ENCODE results near the gene KIAA1549. TPM values are rescaled to one million over a fixed set of nuclear protein-coding genes. Genes with fewer than 3 reads are reported as not detected.

KIAA1549 gene
- total and polyA plus RNA-seq, 10 of the 15 experiments (the other 5 are each of a cell fraction or from before 2014, with no cell fraction given): 0.02 to 0.82 (median 0.22) TPM

GRCh38 chr7:138929969-138930368 is 51.2 kb downstream of the KIAA1549 start:
- WGBS (ENCODE audit: insufficient coverage, insufficient replicate concordance, low lambda C conversion rate, missing lambda C conversion rate): 100% methylated on average over 1 of the region's 1 CpG
- TF ChIP-seq, protein P1, sequence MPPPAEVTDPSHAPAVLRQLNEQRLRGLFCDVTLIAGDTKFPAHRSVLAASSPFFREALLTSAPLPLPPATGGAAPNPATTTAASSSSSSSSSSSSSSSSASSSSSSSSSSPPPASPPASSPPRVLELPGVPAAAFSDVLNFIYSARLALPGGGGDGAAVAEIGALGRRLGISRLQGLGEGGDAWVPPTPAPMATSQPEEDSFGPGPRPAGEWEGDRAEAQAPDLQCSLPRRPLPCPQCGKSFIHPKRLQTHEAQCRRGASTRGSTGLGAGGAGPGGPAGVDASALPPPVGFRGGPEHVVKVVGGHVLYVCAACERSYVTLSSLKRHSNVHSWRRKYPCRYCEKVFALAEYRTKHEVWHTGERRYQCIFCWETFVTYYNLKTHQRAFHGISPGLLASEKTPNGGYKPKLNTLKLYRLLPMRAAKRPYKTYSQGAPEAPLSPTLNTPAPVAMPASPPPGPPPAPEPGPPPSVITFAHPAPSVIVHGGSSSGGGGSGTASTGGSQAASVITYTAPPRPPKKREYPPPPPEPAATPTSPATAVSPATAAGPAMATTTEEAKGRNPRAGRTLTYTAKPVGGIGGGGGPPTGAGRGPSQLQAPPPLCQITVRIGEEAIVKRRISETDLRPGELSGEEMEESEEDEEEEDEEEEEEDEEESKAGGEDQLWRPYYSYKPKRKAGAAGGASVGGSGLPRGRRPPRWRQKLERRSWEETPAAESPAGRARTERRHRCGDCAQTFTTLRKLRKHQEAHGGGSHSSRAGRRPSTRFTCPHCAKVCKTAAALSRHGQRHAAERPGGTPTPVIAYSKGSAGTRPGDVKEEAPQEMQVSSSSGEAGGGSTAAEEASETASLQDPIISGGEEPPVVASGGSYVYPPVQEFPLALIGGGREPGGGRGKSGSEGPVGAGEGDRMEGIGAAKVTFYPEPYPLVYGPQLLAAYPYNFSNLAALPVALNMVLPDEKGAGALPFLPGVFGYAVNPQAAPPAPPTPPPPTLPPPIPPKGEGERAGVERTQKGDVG (CRISPR knock-in tag; IDR thresholded peaks at IDR 0.05): no peak
- TF ChIP-seq RELB (IDR thresholded peaks at IDR 0.05; ENCODE audit: low read depth) (no peak), ASH2L (IDR thresholded peaks at IDR 0.05; ENCODE audit: borderline replicate concordance, low read depth) (no peak), ZNF384 (IDR thresholded peaks at IDR 0.05; ENCODE audit: borderline replicate concordance, low read depth, low read length) (no peak), PBX3 (IDR thresholded peaks at IDR 0.05; ENCODE audit: insufficient replicate concordance, low read depth, low read length) (no peak), ZNF217 (IDR thresholded peaks at IDR 0.05) (no peak), ZBTB40 (IDR thresholded peaks at IDR 0.05; ENCODE audit: borderline replicate concordance) (no peak), ZNF24 (IDR thresholded peaks at IDR 0.05) (no peak), MLLT1 (IDR thresholded peaks at IDR 0.05) (no peak), JUND (IDR thresholded peaks at IDR 0.05; ENCODE audit: low read depth, low read length) (no peak), EGR1 (IDR thresholded peaks at IDR 0.05; ENCODE audit: borderline replicate concordance in 1 of 2, low read depth in 2 of 2, low read length in 2 of 2) (no peak), IRF4 (IDR thresholded peaks at IDR 0.05; ENCODE audit: low read depth, low read length) (no peak)
- Histone ChIP-seq H3K4me1 (ENCODE audit: control insufficient read depth, insufficient read depth, low read length) (peaks cover 5% of the 10 kb centered on the region; the same call in 1 of the 2 replicates), H3K36me3 (ENCODE audit: control insufficient read depth in 2 of 2, insufficient read depth in 2 of 2, low read length in 1 of 2) (no peaks in the 10 kb centered on the region), H3K4me2 (ENCODE audit: control insufficient read depth, insufficient read depth) (no peak overlapping the region), H3K27ac (ENCODE audit: control insufficient read depth, insufficient read depth) (no peak overlapping the region), H4K20me1 (ENCODE audit: control insufficient read depth, insufficient read depth) (no peaks in the 10 kb centered on the region), H3K27me3 (replicated peaks in 1 of 2; ENCODE audit: control insufficient read depth in 2 of 2, insufficient read depth in 2 of 2, low read length in 1 of 2) (no peaks in the 10 kb centered on the region), H3K4me3 (no peak overlapping the region), H3K9ac (ENCODE audit: control insufficient read depth, insufficient read depth, low read length) (no peak overlapping the region), H2AFZ (ENCODE audit: control insufficient read depth, low read depth, low read length) (no peak overlapping the region), H3K79me2 (ENCODE audit: control insufficient read depth, insufficient read depth, low read length) (no peaks in the 10 kb centered on the region), H3K9me3 (replicated peaks; ENCODE audit: control insufficient read depth, insufficient read depth, low read length) (no peaks in the 10 kb centered on the region)
- SMC1A ChIA-PET (ENCODE audit: uncharacterized antibody, unreplicated experiment): interaction anchor here (0.7 kb wide), 1 partner anchor 15 kb away, joined by 3 read pairs; no protein-coding TSS in a partner anchor
- in situ Hi-C loops (cut with MboI) (no loop called here), intact Hi-C loops (cut with micrococcal nuclease; ENCODE audit: unreplicated experiment) (no loop called here)
- FAIRE-seq: no peak
- POLR2A ChIA-PET: no interaction called here
- RAD21 ChIA-PET (ENCODE audit: unreplicated experiment): no interaction called here
- CTCF ChIA-PET: interaction anchor here (0.9 kb wide), 1 partner anchor 44 kb away, joined by 3 read pairs; no protein-coding TSS in a partner anchor
- DNase-seq (ENCODE audit: low read depth, low spot score): no peak
- no TSS peak for BruUV-seq (replicated peaks)
- no peak for ATAC-seq
